Measurements from ENCODE around the gene NID1.
"Not testable (repeated sequence)": the region's sequence is repeated elsewhere in the genome, so short reads cannot be mapped to it uniquely, and the experiment has no call there.

The NID1 gene

GRCh38 chr1:235935235-235936225 is 129.4 kb downstream of the NID1 start:
- DNase-seq (ENCODE audit: low read depth, low spot score), result no peak

- no peak for DNase-seq (ENCODE audit: low read depth, low spot score)
Observed at GRCh38 chr1:235933766-235934116, 131.1 kb downstream of the NID1 start.

GRCh38 chr1:235933017-235933765 is 131.7 kb downstream of the NID1 start:
- no peak for DNase-seq (ENCODE audit: low read depth, low spot score)

DNA sequence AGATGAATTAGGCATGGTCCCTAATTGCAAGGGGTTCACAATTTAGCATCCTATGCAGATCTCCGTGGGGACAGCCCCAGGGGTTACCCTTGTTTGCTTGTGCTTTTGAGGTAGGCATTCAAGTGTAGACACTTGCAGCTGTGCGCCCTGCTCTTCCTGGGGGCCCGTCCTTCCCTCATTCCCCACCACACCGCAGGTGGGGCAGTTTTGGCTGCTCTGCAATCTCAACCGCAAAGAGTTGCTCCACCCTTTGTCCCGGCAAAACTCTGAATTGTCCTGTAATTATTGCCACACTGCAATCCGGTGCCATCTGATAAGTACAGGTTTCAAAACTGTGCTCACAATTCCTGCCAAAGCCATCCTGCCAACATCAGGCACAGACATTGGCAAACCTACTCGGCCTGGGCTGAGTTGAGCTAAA is 132.8 kb downstream of the NID1 start:
- DNase-seq (ENCODE audit: low read depth, low spot score), result no peak

DNA sequence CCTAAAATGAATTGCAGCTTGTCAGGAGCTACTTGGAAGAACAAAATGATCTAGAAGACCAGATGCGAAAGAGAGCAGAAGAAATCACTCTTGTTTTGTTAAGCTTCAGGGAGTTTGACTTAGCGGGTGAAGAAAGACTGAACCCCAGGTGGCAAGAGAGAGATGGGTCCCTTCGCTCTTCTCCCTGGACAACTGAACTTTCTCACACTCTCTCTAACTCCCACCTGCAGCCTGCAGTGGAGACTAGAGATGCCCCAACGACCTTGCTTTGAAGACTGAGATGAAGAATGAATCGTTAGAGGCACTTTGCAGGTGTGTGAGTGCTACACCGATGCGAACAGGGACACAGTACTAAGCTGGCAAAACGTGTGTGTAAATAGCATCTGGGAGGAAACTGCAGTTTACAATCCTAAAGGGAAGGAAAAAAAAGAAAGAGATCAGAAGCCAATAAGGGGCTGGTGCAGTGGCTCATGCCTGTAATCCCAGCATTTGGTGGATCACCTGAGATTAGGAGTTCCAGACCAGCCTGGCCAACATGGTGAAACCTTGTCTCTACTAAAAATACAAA is 133.6 kb downstream of the NID1 start:
- DNase-seq (ENCODE audit: low read depth, low spot score), result no peak

GRCh38 chr1:235930543-235930942 is 134.3 kb downstream of the NID1 start:
- no peak for DNase-seq (ENCODE audit: low read depth, low spot score)

- no peak for DNase-seq (ENCODE audit: low read depth, low spot score)
Observed at GRCh38 chr1:235929216-235929615, 135.7 kb downstream of the NID1 start.

GRCh38 chr1:235928197-235928596 is 136.7 kb downstream of the NID1 start:
- no peak for DNase-seq (ENCODE audit: low read depth, low spot score)

- not testable (repeated sequence) for DNase-seq (ENCODE audit: low read depth, low spot score)
Observed at GRCh38 chr1:235927551-235927950, 137.3 kb downstream of the NID1 start.

Data from brain pericyte (primary cell).